Spleen (tissue), 7 donors: ENCODE measurements around the gene BNC2.

ENCODE experiments used
- CTCF ChIP-seq, 11 experiments: fragments of 200-600 bp in 7 of 11; fragments of 450-650 bp in 4 of 11; sonication (generic) in 4 of 11; IDR thresholded peaks in 8 of 11; conservative IDR thresholded peaks in 3 of 11; 1 replicate in 7 of 11; 2 replicates in 4 of 11; pipeline versions ENCODE4 v1.4.0 to v1.8.0; 2016 to 2021; ENCODE audit warnings: antibody characterized with exemption in 11 of 11, inconsistent platforms in 4 of 11, mild to moderate bottlenecking in 1 of 11
- POLR2A ChIP-seq, 3 donors: fragments of 450-650 bp; IDR thresholded peaks; one replicate each; pipeline ENCODE4 v1.5.1; 2017; ENCODE audit warnings: antibody characterized with exemption in 3 of 3, mild to moderate bottlenecking in 1 of 3
- donor health status: DM: no; HTN: no; CAD: no; lungs with moderate emphysema.
- donor health status: DM: no; HTN: no; CAD: no.
- donor health status: DM: no; HTN: no; CAD: no.

DNA sequence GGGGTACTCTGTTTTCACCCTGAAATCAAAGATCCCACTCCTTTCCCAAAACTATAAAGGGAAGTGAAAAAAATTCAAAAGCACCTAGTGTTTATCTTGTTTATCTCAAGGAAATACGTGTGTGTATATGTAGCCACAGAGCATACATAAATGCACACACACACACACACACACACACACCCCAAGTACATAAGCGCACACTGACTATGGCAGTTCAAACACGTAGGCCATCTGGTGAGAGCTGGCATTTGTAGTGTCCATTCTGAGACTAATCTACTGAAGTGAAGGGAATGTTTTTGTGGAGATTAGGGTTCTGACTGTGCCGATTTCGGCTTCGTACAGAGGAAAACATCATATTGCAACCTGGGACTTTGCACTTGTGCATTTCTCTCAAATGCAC lies 451.7 kb downstream of the BNC2 start:
- TF ChIP-seq CTCF (IDR thresholded peaks at IDR 0.05 in 8 of 11, conservative IDR thresholded peaks at IDR 0.05 in 3 of 11) (no peak), POLR2A (IDR thresholded peaks at IDR 0.05) (no peak)
